ENCODE measurements around the gene LITAFD.
"Not testable (repeated sequence)": the region's sequence is repeated elsewhere in the genome, so short reads cannot be mapped to it uniquely, and the experiment has no call there.

Gene LITAFD

GRCh38 chr16:8882041-8882617, at the start of gene LITAFD:
TSS of gene LITAFD (plus strand) at chr16:8882351. CDS start at chr16:8884356, 2,005 bp downstream.
- no peak for DNase-seq

DNA sequence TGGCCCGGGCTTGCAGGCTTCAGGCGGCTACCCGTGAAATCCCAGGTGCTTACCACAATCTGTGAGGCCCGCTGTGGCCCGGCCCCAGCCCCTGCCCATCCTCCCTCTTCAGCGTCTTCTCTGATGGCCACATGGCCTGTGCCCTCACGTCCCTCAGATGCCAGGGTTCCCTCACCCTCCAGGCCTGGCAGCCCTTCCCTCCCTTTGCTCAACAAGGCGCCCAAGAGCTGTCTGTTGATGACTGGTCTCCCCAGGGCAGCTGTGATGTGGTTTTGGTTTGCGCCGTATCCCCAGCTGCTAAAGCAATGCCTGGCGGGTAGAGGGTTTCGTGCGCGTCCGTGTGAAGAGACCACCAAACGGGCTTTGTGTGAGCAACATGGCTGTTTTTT, 49.4 kb upstream of the LITAFD start:
- DNase-seq: no peak

- not testable (repeated sequence) for DNase-seq
These were observed 45.4 kb upstream of the LITAFD start for GRCh38 chr16:8836797-8837196.

DNA sequence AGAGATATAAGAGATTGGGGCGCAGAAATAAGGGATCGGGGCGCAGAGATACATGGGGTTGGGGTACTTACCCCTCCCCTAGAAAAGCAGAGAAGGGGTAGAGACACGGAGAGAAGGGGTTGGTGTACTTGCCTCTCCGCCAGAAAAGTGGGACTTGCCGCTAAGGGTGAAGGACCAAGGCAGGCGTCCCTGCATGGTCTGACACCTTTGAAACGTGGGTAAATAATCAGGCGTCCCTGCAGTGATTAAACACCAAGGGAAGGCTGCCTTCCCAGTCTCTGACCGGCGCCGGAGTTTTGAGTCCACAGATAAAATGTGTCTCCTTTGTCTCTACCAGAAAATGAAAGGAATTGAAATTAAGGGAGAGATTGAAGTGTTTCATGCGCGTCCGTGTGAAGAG, 44.6 kb upstream of the LITAFD start:
- not testable (repeated sequence) for DNase-seq

DNA sequence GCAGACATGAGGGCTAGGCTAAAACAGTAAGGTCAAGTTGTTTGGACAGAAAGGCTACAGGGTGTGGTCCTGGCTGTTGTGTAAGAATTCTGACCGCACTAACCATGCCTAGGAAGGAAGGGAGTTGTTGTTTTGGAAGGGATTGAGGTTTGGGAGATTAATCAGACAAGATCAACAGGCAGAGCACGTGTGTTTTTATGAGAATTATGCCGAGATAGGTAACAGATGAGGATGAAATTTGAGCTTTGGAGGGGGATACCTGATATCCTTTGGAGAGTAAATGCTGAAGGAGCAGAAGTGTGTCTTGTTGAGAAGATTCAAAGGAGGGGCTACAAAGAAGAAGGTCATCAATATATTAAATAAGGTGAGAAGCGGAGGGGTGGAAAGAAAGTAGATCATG, 40.1 kb upstream of the LITAFD start:
- DNase-seq: not testable (repeated sequence)

DNA sequence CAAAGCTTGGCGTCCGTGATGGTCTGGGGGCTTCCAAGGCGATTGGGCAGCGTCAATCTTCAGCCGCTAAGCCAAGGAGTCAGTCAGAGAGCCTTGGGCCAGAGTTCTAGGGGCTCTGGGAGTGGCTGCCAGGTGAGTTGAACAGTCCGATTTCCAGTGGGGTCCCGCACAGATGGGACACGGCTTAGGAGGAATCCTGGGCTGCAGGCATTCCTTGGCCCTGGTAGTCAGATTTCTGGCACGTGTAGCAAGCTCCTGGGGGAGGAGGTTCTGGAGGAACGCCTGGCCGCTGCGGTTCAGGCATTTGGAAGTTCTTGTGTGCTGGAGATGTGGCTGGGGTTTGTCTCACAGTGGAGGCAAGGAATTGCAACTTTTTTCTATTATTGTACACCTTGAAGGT, 38.9 kb upstream of the LITAFD start:
- DNase-seq: not testable (repeated sequence)

DNA sequence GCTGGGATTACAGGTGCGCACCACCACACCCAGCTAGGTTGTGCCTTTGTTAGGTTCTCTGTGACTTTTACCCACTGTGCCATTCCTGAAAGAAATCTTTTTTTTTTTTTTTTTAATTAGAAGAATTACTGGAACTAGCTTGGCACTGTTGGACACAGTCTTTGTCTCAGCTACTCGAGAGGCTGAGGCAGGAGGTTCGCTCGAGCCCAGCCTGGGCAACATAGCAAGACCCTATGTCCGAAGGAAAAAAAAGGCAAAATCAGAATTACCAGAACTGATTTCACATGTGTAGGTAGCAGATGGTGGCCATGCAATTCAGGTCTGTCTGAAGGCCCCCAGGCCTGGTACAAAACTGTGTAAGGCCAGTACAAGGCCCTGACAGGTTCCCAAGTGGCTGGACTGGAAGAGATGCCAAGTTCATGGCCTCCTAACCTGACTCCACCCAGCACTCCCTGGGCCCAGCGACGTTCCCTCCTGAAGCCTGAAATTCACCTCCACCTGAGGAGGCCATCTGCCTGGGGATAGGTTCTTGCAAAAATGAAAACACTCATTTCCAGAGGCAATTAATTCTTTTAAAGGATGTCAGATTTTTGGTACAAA, 36.4 kb upstream of the LITAFD start:
- DNase-seq: no peak

GRCh38 chr16:8846401-8846932, 35.7 kb upstream of the LITAFD start:
- DNase-seq: no peak

DNA sequence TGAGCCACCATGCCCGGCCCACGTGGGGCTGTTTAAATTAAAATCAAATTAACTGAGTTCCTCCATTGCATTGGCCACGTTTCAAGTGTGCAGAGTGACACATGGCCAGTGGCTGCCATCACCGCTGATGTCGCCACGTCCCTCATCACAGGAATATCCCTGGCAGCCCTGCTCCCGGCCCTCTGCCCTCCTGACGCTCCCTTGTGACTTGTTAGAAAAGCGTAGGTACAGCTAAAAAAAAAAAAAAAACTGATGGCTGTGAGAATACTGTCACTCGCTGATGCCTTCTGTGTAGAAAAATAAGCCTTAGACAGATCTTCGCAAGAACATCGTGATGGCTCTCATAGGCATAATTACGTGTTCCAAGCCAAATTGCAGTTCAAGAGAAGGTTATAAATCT, 35.0 kb upstream of the LITAFD start:
- no peak for DNase-seq

DNA sequence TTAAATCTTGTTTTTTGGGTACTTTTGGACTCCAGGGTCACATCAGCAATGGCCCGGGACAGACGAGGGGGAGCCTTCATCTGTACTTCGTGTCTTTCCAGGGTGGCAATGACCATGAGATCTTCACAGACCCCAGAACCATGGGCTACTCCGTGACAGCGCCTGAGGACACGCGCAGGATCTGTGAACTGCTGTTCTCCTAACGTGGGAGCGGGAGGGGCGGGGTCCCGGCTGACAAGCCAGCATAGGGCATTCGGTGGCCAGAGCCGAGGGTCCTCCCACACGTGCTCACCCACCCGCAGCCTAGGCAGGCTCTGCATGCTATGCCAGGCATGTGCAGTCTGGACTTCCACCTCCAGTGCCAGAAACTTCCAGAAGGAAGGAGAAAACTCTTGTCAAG, 34.5 kb upstream of the LITAFD start:
- DNase-seq: no peak

GRCh38 chr16:8848231-8848938, 33.8 kb upstream of the LITAFD start:
- no peak for DNase-seq

- no peak for DNase-seq
These were observed 33.2 kb upstream of the LITAFD start for GRCh38 chr16:8848939-8849391.

- no peak for DNase-seq
These were observed 32.6 kb upstream of the LITAFD start for GRCh38 chr16:8849411-8850011.

GRCh38 chr16:8850279-8850885, 31.8 kb upstream of the LITAFD start:
- DNase-seq: no peak

- no peak for DNase-seq
These were observed 30.3 kb upstream of the LITAFD start for GRCh38 chr16:8851761-8852403.

GRCh38 chr16:8852534-8852933, 29.6 kb upstream of the LITAFD start:
- no peak for DNase-seq

- no peak for DNase-seq
These were observed 29.0 kb upstream of the LITAFD start for GRCh38 chr16:8853150-8853549.

DNA sequence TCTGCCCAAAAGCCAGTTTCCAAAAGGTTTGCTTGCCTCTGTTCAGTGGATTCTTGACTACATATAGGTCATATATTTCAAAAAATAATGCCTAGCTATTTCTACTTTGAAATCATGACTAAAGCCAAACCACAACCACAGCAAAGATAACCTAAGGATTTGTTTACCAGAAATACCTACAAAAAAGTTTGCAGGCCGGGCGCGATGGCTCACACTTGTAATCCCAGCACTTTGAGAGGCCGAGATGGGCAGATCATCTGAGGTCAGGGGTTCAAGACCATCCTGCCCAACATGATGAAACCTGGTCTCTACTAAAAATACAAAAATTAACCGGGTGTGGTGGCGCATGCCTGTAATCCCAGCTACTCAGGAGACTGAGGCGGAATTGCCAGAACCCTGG, 28.5 kb upstream of the LITAFD start:
- DNase-seq: no peak

DNA sequence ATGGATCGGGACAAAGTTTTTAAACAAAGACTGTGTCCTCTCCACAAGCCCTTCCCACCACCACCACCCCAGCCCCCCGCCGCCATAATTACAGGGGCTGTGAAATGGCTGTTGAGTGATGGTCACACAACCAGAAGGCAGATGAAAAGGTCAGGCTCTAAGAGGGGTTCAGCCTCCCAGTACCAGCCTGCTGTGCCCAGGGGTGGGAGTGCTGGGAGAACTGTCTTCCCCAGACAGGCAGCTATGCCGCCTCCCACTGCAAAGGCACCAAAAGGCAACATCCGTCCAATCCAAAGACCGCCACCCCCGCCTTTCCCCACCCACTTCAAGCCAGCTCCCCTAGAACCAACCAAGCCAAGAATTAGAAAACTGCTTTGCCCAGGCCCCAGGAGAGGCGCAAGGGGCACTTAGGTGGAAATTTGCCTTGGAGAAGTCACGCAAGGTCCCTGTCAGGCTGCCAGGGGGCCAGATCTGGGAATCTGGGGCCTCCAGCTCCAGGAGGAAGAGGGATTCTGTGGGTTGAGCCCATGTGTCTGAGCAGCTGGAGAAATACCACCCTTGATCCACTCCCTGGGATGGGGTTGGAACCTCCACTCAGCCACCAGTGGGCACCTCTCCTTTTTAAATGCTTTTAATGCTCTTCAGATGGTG, 27.7 kb upstream of the LITAFD start:
- no peak for DNase-seq

GRCh38 chr16:8855051-8855786, 26.9 kb upstream of the LITAFD start:
- DNase-seq: no peak

DNA sequence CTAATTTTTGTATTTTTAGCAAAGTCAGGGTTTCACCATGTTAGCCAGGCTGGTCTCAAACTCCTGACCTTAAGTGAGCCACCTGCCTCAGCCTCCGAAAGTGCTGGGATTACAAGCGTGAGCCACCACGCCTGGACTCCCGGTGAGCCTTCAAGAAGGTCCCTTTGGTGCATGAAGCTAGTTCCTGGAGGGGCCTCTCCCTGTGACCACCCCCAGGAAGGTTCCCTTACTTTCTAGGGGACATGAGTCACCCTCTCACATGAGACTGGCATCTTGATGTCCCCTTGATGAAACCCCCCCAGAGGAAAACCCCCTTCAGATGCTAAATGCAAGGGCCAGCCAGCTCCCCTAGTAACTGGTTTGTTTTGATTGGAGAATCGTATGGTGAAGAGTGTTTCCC, 26.2 kb upstream of the LITAFD start:
- DNase-seq: no peak

Measured in stimulated activated CD4-positive, alpha-beta T cell treated with anti-CD3 and anti-CD28 coated beads, Interleukin-4, amount 100 ng/mL, for 24 hours (primary cell).